NCI-H2196 (cell line): ENCODE results near the gene MIPEP.

ENCODE experiments used
- DNase-seq: peaks from one replicate; lab custom pipeline; 2025; ENCODE audit not compliant: unreplicated experiment; lab: John Stamatoyannopoulos, UW

The MIPEP gene

DNA sequence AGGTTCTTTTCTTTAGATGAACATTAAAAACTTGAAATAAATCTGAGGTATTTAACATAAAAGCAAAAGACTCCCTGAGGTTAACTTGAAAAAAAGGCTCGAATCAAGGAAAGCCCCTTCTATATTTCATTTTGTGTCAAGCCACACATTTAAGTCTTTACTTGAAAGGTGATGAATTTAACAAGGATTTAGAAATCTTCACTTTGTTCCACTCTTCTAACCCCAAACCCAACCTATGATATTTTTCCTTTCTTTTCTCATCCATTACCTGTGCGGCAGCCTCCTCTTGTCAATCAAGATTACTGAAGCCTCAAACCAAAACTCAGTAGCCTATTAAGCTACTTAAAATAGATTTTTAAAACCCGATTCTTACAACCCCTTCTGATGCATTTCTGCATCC, 33.8 kb downstream of the MIPEP start:
- no peak for DNase-seq

DNA sequence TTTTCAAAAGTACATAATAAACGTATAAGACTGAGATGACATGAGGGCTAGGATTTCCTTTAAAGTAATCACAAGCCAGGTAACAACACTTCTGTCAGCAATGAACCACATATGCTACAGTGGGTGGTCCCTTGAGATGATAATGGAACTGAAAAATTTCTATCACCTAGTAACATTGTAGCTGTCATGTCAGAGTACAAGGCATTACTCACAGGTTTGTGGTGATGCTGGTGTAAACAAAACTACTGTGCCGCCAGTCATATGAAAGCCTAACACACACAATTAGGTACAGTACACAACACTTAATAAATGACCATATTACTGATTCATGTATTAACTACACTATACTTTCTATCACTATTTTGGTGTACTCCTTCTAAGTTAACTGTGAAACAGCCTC, 36.8 kb downstream of the MIPEP start:
- DNase-seq: no peak

DNA sequence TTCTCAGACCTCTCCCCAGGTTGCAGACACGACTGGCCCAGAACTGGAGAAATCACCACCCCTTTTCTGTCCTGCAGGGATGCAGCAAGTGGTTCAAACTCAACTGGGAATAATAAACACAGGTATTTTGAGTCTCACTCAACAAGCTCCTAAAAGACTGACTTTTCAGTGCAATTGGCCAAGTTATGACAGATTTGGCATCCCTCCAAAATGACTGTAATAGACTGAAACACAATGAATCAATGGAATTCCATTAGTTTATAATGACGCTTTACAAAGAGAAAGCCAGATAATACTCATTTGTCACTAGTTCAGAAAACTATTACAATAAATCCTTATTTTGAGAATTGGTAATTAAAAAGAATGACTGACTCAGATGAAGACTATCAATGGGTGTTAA, 38.1 kb downstream of the MIPEP start:
- no peak for DNase-seq

DNA sequence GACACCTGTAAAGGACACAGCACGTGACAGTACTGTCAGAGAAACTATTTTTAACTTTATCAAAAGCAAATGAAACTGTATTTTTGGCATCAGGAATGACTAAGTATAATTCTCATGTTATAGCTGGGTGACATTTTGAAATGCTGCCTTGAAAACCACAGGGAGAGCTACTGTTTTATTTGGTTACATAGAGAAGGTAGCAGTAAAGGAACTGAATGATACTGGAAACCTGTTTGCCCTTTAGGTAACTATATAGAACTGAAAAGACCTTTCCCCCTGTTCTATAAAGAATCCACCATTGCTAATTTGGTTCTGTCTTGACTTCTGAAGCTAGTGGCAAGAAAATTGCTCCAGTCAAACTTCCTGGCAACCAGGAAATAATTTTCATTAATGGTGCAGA, 39.1 kb downstream of the MIPEP start:
- DNase-seq: no peak

DNA sequence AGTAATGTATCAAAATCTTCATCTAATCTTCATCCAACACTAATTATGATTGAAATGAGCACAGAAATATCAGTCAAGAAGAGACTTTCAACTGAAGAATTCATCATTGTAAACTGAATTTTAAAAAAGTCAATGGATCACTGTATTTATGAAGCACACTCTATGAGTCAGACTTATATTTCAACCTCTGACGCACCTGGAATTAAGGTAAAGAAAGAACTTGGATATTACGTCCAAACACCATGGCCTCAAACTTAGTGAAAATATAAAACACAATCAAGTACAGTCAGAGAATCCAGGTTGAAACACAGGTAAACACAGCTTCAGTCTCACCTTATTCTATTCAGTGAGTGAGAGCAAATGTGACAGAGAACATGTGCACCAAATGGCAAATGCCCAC, 39.5 kb downstream of the MIPEP start:
- DNase-seq: no peak

DNA sequence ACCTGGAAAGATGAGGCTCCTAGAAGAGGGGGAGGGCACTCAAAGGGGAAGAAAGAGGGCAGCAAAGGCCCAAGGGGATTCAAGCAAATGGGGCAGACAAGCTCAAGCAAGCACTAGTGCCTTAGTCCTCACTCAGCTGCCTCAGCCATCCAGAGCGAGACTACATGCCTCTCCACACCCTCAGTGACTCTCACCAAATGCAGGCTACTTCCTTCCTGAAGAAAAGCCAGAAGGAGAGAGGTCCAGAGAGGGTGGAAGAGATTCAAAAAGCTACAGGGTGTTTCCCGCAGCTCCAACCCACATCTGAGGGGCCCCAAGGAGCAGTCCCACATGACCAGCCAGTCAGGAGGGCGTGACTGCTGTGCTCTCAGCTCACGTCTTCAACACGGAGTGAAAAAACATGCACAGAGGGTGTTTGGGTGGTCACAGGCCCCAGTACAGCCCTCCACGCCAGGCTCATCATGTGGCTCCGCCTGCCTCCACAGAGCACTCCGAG, 40.5 kb downstream of the MIPEP start:
- no peak for DNase-seq

DNA sequence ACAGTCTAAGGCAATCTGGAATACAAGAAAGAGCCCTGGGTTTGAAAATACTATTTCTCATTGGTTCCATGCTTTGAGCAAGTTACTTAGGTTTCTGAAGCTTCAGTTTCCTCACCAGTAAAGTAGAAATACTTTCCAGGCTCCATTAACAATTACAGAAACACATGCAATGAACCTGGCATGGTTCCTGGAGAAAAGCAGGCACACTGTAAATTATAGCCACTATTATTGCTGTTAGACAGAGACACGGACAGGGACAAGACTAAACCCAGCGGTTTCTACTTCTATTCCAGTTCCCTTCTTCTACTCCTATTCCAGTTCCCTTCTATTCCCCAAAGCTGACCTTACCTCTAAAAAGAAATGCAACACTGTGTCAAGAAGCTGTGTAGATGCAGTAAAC, 41.2 kb downstream of the MIPEP start:
- no peak for DNase-seq

DNA sequence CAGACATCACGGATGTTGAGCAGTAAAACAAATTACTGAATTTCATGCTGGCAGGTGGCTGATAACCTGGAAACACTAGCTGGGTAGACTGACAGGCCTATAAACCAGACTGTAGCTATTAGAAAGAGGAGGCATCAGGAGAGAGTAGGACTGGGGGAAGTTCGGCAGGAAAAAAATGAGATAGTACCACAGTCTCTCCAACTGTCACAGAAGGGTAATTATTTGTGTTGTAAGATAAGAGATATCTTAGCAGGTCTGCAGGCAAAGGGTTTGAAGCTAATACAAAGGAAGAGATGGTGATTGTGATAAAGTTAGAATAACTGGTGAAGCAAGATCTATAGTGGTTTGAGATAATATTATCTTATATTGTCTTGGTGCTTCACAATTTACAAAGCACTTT, 41.7 kb downstream of the MIPEP start:
- no peak for DNase-seq

DNA sequence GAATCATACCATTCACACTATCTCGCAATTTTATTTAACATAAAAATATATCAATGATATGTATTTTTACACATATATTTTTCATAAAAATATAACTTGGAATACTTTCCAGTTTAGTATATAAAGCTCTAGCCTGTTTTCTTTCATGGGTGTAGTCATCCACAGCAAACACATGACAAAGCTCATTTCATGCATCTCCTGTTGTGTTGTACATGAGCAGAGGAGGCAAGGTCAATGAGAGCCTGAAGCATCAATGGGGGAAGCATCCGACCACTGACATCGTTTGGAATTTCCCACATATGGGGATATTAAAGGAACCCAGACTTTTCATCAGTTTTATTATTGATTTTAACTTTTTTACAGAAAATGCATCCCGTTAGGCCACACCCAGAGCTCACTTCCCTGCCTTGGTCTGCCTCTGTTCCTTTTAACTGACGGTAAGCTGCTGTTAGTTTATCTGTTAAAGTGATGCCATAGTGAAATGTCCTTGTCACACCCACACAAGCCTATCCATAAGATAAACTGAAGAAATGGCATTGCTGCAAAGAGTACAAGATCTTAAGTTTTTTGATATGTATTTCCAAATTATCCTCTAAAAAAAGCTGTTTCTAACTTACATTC, 44.0 kb downstream of the MIPEP start:
- no peak for DNase-seq

DNA sequence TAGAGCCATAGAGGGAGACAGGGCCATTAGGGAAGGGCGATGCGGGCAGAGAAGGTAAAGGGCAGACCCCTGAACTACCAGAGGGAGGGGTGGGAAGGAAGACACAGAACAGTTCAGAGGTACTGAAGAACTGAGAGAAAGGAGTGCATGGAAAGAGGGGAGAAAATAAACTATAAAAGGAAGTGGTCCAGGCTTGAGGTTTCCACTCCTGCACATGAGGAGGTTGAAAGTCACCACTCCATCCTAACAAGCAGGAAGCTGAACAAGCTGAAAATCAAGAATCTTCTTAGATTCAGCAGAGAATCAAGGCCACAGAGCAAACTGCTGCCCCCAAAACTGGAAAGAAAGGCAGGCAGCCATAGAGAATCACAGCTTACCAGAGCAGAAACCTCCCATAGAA, 45.1 kb downstream of the MIPEP start:
- no peak for DNase-seq

DNA sequence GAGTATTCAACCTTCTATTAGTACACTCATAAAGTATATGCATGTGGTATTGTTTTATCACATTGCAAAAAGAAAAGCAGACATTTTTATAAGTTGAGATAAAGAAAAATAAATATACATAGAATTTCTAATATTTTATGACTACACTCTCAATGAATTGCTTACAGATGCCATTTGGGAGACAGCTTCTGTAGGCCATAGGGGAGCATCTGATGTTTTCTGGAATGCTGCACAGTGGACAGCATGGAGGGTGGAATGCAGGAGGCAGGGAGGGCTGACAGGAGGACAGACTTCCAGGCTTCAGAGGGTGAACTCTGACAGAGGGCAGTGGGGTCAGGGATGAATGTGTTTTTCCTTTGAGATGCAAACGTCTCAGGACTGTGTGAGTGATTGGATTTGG, 45.8 kb downstream of the MIPEP start:
- no peak for DNase-seq

DNA sequence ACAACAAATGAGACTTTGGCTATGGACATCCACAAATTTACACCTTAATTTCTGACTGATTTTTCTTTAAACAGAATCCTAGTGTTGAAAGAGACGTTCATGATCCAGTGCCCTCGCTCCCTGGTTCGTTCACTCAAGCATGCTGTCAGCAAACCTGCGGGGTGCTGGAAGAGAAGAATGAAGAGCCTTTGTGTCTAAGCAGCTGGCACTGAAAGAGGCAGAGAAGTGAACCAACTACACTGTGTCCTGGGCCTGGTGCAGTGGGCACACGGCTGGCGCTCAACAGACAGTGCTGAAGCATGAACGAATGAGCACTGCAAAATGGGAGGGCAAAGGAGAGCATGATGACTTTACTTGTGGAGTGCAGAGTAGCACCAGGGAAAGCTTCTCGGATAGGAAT, 46.8 kb downstream of the MIPEP start:
- no peak for DNase-seq

DNA sequence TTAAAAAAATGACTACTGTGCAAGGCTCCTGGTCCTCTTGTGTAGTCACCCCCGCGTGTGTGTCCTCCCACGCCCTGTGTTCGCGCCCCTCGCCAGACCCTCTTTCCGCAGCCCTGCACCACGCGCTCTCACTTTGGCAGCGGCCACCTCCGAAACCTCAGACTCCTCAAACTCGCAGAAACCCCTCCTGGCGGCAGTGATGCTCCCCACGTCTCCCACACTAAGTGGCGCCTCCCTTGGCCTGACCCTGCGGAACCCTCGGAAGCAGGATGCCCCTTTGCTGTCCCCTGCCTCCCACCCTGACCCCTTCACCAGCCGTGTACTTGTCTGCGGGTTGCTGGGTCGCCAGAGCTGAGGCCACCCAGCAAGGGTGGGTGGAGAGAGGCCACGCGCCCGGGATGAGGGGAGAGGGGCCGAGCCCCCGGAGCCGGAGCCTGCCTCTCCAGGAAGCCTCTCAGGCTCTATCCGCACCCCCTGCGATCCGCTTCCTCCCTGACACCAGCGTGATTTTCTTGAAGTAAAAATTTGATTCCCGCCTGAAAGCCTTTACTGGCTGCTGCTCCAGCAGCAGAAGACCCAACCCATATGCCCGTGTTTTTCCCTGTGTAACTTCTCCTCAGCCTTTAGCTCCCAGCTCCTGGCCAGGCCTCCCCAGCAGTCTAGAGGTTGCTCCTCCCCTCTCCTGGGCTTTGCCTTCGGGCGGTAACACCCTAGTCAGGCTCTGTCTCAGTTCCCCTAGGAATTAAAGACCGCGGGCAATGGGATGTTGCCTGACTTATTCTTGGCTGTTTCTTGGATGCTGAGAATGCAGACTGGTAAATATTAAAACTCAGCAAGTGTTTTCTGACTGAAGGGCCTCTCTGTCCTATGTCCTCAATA, 55.2 kb downstream of the MIPEP start:
- DNase-seq: no peak

DNA sequence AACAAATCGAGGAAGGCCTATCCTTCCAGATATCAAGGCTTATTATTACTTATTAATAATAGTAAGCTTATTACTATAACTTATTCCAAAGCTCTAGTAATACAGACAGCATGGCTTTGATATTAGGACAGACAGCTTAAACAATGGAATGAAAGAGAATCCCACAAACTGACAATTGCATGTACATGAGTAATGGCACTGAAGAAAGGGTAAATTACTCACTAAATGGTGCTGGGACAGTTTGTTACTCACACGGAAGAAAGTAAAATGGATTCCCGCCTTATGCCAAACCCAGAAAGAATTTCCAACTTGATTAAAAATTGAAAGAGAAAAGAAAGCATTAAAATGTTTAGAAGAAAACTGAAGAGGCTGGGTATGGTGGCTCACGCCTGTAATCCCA, 60.3 kb downstream of the MIPEP start:
- no peak for DNase-seq

DNA sequence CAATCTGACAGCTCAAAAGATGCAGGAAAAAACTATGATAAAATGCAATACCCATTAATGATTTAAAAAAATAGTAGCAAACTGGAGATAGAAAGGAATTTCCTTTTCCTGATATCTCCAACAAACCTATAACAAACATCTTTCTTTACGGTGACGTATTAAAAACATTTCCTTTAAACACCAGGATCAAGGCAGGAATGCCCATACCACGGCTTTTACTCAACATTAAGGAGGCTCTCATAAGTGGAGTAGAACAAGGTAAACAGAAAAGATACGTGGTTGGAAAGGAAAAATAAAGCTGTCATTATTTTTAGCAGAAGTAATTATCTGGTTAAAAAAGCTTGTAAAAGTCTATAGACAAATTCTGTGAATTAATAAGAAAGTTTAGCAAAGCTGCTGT, 61.1 kb downstream of the MIPEP start:
- DNase-seq: no peak

DNA sequence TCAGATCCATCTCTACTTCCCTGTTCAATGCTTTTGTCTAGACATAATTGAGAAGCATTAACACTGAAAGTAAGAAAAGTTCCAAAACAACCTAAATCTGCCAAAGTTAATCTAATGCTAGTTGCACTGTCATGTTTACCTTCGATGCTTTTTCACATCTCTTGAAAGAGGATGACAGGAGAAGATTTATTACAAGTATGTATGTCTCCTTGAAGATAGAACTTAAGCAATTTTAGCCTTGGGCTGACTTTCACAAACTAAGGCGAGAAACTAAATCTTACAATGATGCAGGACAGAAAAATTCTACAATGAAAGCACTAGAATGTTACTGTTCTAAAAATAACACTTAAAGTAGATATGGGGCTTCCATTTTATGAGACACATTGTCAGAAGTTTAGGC, 64.0 kb downstream of the MIPEP start:
- no peak for DNase-seq

DNA sequence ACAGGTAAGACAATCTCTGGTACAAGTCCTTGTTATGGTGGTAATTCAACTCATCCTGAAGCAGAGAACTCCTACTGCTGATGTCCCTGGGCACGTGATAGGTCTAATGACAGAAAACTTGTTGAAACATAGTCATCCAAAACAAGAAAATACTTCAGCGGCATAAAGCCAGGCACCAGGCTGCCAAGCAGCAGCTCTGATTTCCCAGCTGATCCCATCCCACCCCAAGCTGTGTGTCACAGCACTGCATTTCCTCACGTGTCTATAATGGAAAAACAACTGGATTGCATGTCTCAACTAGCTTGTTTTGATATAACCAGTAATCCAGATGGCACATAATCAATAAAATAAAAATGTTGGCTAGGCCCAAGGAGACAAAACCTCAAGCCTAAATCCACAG, 64.8 kb downstream of the MIPEP start:
- DNase-seq: no peak

DNA sequence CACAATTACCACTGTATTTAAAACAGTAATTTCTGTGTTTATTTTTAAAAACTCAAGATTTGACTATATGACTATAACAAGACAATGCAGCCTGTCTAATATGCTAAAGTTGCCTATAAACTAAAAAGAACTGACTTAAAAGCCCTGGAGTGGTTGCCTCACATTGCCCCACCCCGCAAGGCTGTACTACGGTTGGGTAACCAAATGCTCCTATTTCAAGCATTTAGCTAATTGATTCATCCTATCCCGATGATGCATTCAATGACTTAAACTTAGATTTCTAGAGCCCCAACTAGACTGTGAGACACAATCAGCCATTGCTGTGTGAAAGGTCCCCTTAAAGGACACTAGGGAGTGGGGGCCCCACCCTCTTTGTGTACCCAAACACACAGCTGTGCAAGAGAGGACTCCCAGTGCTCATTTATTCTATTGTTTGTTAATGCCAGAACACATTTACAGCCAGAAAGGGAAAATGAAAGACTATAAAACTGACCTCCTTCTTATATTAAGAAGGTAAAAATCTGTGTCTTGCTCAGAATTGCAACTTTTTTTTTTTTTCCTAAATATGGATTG, 66.9 kb downstream of the MIPEP start:
- DNase-seq: no peak

DNA sequence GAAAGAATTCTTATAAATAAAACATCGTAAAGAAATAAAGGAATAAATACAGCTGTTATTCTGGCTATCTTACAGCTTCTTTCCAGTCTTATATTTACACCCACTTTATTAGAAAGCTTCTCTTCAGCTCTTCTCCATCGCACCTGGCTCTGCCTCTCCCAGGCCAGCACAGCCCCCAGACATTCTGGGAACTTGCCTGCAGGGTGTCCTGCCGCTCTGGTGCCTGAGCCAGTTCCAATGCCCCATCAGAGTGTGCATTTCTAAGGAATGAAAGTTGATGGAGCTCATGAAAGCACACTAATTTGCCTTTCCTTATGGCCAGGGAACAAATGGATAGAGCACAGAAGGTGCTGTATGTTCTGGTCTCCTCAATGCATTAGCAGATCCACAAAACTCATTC, 68.7 kb downstream of the MIPEP start:
- no peak for DNase-seq

DNA sequence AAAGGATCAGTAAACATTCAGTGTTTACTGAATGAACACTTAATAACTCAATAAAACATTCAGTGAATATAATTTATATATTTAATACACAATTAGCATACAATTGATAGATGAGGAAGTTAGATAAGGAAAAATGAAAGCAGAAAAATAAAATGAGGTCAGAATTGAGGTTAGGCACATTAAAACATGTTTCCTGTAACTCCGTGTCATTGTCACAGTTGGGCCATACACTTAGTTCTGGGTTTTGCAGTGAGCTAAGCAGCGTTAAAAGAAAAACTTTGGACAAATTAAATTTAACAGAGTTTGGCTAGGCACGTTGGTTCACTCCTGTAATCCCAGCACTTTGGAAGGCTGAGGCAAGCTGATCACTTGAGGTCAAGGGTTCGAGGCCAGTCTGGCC, 71.4 kb downstream of the MIPEP start:
- no peak for DNase-seq

DNA sequence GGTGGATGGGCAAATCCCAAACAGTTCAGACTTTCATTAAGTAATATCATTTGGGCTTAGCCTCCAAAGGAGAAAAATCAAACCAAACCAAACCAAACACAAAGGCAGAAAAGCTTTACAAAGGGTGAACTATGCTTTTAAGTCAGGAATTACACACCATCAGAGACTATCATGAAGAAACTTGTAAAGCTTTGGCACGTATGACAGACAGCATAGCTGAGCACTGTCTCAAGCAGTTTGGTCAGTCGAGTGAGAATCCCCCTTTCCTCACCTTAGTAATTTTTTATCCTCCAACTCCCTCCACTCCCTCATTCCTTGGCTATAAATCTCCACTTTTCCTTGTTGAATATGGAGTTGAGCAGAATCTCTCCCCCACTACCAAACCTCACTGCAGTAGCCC, 72.1 kb downstream of the MIPEP start:
- DNase-seq: no peak

DNA sequence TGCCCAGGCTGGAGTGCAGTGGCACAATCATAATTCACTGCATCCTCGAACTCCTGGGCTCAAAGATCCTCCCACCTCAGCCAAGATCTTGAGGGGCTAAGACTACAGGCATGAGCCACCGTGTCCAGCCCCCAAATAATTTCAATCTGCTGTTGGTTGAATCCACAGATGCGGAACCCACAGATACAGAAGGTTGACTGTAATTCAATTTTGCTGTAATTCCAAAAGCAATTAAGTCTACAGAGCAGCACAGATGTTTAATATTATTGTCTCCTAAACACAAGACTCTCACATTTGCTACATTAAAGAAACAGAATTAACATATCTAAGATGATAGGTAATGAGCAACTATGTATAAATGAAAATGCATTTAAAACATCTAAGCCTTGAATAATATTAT, 75.6 kb downstream of the MIPEP start:
- no peak for DNase-seq
